ENCODE results near the gene VTCN1.

Gene VTCN1

GRCh38 chr1:117208580-117208979 lies 2.1 kb downstream of the VTCN1 start:
- no peak for DNase-seq

- no peak for DNase-seq
These were observed 5.4 kb downstream of the VTCN1 start for GRCh38 chr1:117205368-117205767.

GRCh38 chr1:117201808-117202207 lies 8.9 kb downstream of the VTCN1 start:
- no peak for DNase-seq

GRCh38 chr1:117198097-117198496 lies 12.6 kb downstream of the VTCN1 start:
- no peak for DNase-seq

- no peak for DNase-seq
These were observed 21.0 kb downstream of the VTCN1 start for GRCh38 chr1:117189726-117190125.

- no peak for DNase-seq
These were observed 21.8 kb downstream of the VTCN1 start for GRCh38 chr1:117188816-117189437.

- no peak for DNase-seq
These were observed 22.4 kb downstream of the VTCN1 start for GRCh38 chr1:117188170-117188815.

GRCh38 chr1:117183112-117183511 lies 27.6 kb downstream of the VTCN1 start:
- DNase-seq: no peak

- no peak for DNase-seq
These were observed 28.4 kb downstream of the VTCN1 start for GRCh38 chr1:117182319-117182718.

- peak; percentile 56 to 71 (median 66) for DNase-seq
These were observed 29.1 kb downstream of the VTCN1 start for GRCh38 chr1:117181630-117182041.

- no peak for DNase-seq
These were observed 30.4 kb downstream of the VTCN1 start for GRCh38 chr1:117180147-117180967.

- no peak for DNase-seq
These were observed 31.3 kb downstream of the VTCN1 start for GRCh38 chr1:117179471-117179870.

GRCh38 chr1:117178756-117179155 lies 32.0 kb downstream of the VTCN1 start:
- DNase-seq: no peak

- DNase-seq: no peak
These were observed 33.4 kb downstream of the VTCN1 start for GRCh38 chr1:117177376-117177775.

- no peak for DNase-seq
These were observed 34.1 kb downstream of the VTCN1 start for GRCh38 chr1:117176579-117176978.

- DNase-seq: no peak
These were observed 35.9 kb downstream of the VTCN1 start for GRCh38 chr1:117174851-117175250.

GRCh38 chr1:117173691-117174090 lies 37.0 kb downstream of the VTCN1 start:
- DNase-seq: no peak

GRCh38 chr1:117173006-117173405 lies 37.7 kb downstream of the VTCN1 start:
- no peak for DNase-seq

GRCh38 chr1:117171900-117172511 lies 38.7 kb downstream of the VTCN1 start:
- DNase-seq: peak in 1 of 4 experiments; percentile 6

GRCh38 chr1:117169871-117170596 lies 40.7 kb downstream of the VTCN1 start:
- no peak for DNase-seq

- DNase-seq: no peak
These were observed 43.3 kb downstream of the VTCN1 start for GRCh38 chr1:117167402-117167801.

- DNase-seq: no peak
These were observed 44.7 kb downstream of the VTCN1 start for GRCh38 chr1:117166076-117166475.

- no peak for DNase-seq
These were observed 46.5 kb downstream of the VTCN1 start for GRCh38 chr1:117164209-117164608.
